C4-2B (cell line): Measurements from ENCODE around the gene MYL10.

ENCODE experiments used
- ZFX ChIP-seq: fragments of 450-650 bp; IDR thresholded peaks from 2 replicates; pipeline ENCODE4 v1.6.1; 2017
- TF ChIP-seq, protein P1 (sequence below): fragments of 450-650 bp; conservative IDR thresholded peaks from 2 replicates; pipeline ENCODE4 v1.5.1; 2017; ENCODE audit warnings: mild to moderate bottlenecking

DNA sequence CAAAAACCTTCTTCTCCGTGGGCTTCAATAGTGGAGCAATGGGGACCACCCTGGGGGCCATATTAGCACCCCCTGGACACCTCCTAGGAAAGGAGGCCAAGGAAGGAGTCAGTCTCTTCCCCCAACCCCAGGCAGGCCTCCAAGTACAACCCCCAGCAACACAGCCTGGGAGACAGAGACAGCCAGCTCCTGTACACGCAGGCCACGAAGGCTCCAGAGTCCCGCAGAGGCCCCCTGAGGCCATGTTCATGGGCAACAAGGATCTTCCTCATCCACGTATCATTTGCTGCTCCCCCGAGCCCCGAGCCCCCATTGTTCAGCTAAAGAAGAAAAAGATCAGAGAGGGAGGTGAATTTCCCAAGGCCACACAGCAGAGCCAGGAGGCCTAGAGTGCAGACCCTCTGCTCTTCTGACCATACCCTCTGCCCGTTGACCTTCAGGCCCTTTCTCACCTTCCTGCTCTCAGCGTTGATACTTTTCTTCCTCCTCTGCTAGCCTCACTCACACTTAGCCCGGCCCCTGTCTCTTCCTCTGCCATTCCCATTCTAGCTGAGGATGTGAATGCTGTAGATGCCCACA is 35.9 kb upstream of the MYL10 start:
- TF ChIP-seq, protein P1, sequence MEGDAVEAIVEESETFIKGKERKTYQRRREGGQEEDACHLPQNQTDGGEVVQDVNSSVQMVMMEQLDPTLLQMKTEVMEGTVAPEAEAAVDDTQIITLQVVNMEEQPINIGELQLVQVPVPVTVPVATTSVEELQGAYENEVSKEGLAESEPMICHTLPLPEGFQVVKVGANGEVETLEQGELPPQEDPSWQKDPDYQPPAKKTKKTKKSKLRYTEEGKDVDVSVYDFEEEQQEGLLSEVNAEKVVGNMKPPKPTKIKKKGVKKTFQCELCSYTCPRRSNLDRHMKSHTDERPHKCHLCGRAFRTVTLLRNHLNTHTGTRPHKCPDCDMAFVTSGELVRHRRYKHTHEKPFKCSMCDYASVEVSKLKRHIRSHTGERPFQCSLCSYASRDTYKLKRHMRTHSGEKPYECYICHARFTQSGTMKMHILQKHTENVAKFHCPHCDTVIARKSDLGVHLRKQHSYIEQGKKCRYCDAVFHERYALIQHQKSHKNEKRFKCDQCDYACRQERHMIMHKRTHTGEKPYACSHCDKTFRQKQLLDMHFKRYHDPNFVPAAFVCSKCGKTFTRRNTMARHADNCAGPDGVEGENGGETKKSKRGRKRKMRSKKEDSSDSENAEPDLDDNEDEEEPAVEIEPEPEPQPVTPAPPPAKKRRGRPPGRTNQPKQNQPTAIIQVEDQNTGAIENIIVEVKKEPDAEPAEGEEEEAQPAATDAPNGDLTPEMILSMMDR = no peak
- TF ChIP-seq ZFX = no peak
